ENCODE measurements around the gene ARMC5.
A peak's percentile ranks its signal among the peaks of the same experiment; 100 is the strongest.
"Not testable (repeated sequence)": the region's sequence is repeated elsewhere in the genome, so short reads cannot be mapped to it uniquely, and the experiment has no call there.

The ARMC5 gene

GRCh38 chr16:31489298-31489564 lies 29.9 kb downstream of the ARMC5 start:
- H3K9me3 Mint-ChIP-seq = no peaks in the 10 kb centered on the region
- peaks cover 20% of the 10 kb centered on the region for H3K27me3 Mint-ChIP-seq
- peaks cover 32% of the 10 kb centered on the region for H3K36me3 Mint-ChIP-seq
- H3K4me3 Mint-ChIP-seq = peak overlapping the region; percentile 43
- ATAC-seq = no peak
- H3K4me1 Mint-ChIP-seq = peaks cover 9% of the 10 kb centered on the region
- H3K27ac Mint-ChIP-seq = no peak overlapping the region

GRCh38 chr16:31489616-31490584 lies 30.6 kb downstream of the ARMC5 start:
- Mint-ChIP-seq H3K27me3 (peaks cover 14% of the 10 kb centered on the region), H3K4me1 (peaks cover 9% of the 10 kb centered on the region), H3K27ac (no peak overlapping the region), H3K9me3 (no peaks in the 10 kb centered on the region), H3K4me3 (no peak overlapping the region), H3K36me3 (peaks cover 34% of the 10 kb centered on the region)
- ATAC-seq = no peak

DNA sequence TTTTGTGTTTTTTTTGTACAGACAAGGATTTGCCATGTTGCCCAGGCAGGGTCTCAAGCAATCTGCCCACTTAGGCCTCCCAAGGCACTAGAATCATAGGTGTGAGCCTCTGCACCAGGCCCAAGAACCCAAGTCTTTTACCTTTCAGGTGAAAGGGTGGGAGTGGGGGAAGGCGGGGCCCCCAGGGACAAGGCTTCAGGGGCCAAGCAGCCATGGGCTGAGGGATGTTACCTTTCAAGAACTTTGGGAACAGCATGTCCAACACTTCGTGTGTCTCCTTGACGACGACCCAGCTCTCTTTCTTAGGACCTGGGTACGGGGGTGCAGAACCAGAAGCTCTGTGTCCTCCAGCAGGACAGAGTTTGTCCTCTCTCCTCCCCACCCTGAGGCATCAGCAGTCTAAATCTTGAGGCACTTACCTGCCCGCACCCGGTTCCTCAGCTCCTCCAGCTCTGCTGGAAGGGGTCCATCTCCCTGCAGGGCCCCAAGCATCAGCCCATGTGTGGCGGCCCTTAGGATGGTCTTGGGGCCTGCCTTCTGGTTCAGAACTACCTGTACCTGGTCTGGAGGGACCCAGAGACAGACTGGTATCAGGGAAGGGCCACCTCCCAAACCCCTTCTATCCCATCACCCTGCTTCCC lies 32.6 kb downstream of the ARMC5 start:
- no peaks in the 10 kb centered on the region for H3K9me3 Mint-ChIP-seq
- no peak overlapping the region for H3K27ac Mint-ChIP-seq
- peaks cover 39% of the 10 kb centered on the region for H3K36me3 Mint-ChIP-seq

GRCh38 chr16:31493506-31494125 lies 34.3 kb downstream of the ARMC5 start:
- H3K27me3 Mint-ChIP-seq = no peaks in the 10 kb centered on the region
- H3K36me3 Mint-ChIP-seq = peaks cover 52% of the 10 kb centered on the region
- no peaks in the 10 kb centered on the region for H3K9me3 Mint-ChIP-seq
- H3K4me1 Mint-ChIP-seq = no peaks in the 10 kb centered on the region
- no peak for ATAC-seq
- H3K27ac Mint-ChIP-seq = no peak overlapping the region
- no peak overlapping the region for H3K4me3 Mint-ChIP-seq

More for the DNA sequence above, 32.6 kb downstream of the ARMC5 start:
- Mint-ChIP-seq H3K4me3 (no peak overlapping the region), H3K4me1 (peaks cover 9% of the 10 kb centered on the region), H3K27me3 (no peaks in the 10 kb centered on the region)
- no peak for ATAC-seq

DNA sequence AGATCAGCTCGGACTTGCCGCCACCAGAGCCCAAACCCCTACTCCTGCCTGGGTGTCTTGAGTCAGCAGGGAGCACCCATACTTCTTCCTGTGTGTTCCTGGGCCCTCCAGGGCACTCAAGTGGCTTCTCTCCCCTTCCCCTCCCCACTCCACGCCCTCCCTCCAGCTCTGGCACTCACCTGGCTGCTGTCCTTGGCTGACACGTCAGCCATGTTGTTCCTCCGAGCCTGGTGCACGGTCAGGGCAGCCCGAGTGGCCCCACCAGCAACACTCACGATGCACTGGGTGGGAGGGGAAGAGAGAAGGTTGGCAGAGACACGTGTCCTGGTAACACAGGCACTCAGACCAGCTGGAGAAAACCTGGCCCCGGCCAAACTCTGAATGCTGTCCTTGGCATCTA lies 37.4 kb downstream of the ARMC5 start:
- Mint-ChIP-seq H3K9me3 (no peaks in the 10 kb centered on the region), H3K4me3 (no peak overlapping the region), H3K27me3 (no peaks in the 10 kb centered on the region), H3K4me1 (no peaks in the 10 kb centered on the region), H3K36me3 (peaks cover 53% of the 10 kb centered on the region), H3K27ac (no peak overlapping the region)
- ATAC-seq = no peak

GRCh38 chr16:31498493-31498892 lies 39.2 kb downstream of the ARMC5 start:
- H3K4me3 Mint-ChIP-seq = no peak overlapping the region
- no peaks in the 10 kb centered on the region for H3K27me3 Mint-ChIP-seq
- H3K36me3 Mint-ChIP-seq = peaks cover 37% of the 10 kb centered on the region
- no peak for ATAC-seq
- H3K9me3 Mint-ChIP-seq = no peaks in the 10 kb centered on the region
- no peak overlapping the region for H3K27ac Mint-ChIP-seq
- H3K4me1 Mint-ChIP-seq = no peaks in the 10 kb centered on the region

DNA sequence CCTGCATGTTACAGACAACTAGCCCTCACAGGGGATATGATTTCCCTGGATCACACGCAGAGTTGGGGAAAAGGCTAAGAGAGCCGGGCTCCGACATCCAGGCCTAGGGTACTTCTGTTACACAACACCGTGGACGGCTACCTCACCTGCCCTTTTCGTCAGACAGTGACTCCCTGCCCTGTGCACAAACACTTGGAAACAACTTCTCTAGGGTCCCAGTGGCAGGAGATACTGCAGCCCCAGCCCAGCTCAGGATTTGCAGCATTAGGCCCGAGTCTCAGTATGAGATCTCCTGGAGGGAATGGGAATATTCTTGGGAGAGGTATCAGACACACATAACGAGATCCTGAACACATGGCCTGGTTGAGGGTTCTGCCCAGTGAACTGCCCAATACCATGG lies 40.6 kb downstream of the ARMC5 start:
- Mint-ChIP-seq H3K9me3 (no peaks in the 10 kb centered on the region), H3K27ac (no peak overlapping the region), H3K4me3 (no peak overlapping the region), H3K27me3 (no peaks in the 10 kb centered on the region), H3K36me3 (peaks cover 32% of the 10 kb centered on the region), H3K4me1 (peaks cover under 1% of the 10 kb centered on the region)
- ATAC-seq = no peak

DNA sequence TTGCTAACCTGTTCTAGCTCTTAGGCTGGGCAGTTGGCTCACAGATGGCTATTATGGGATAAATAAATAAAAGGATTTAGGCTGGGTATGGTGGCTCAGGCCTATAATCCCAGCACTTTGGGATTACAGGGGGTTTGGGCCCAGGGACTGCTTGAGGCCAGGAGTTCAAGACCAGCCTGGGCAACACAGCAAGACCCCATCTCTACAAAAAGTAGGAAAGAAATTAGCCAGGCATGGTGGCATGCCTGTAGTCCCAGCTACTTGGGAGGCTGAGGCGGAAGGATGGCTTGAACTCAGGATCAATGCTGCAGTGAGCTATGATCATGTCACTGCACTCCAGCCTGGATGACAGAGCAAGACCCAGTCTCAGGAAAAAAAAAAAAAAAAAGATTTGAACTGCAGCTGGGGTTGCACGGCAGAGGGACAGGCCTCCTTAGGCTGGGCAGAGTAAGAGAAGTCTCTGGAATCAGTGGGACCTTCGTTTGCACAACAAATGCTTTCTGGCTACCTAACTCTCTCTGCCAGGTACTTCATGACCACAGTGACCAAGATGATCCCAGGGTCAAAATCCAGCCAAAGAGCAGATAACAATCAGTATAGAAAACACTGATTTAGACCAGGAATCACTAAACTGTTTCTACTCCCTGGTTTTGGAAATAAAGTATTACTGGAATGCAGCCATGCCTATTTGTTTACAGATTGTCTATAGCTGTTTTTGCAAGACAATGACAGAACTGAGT lies 42.1 kb downstream of the ARMC5 start:
- Mint-ChIP-seq H3K4me1 (peaks cover 12% of the 10 kb centered on the region), H3K27me3 (no peaks in the 10 kb centered on the region), H3K27ac (no peak overlapping the region), H3K4me3 (no peak overlapping the region), H3K36me3 (peaks cover 33% of the 10 kb centered on the region), H3K9me3 (no peaks in the 10 kb centered on the region)
- ATAC-seq = no peak

DNA sequence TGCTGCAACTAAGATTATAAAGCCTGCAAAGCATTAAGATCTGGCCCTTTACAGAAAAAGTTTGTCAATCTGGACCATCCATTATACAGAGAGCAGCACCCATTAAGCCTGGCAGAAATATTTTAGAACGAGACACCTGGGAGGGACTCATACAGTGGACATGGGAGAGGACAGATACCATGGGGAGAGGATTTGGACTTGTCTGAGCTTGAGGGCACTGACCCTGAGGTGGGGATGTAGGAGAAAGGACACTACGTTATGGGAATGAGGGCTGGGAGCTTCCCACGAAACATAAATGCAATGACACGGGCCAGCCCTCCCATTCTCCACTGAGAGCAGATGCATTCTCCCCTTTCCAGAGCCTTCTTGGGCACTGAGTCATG lies 42.7 kb downstream of the ARMC5 start:
- Mint-ChIP-seq H3K4me1 (peaks cover 14% of the 10 kb centered on the region), H3K4me3 (no peak overlapping the region), H3K27ac (no peak overlapping the region), H3K36me3 (peaks cover 32% of the 10 kb centered on the region), H3K9me3 (no peaks in the 10 kb centered on the region), H3K27me3 (no peaks in the 10 kb centered on the region)
- ATAC-seq = no peak

- Mint-ChIP-seq H3K4me1 (peaks cover 22% of the 10 kb centered on the region), H3K27ac (no peak overlapping the region), H3K9me3 (no peaks in the 10 kb centered on the region), H3K36me3 (peaks cover 22% of the 10 kb centered on the region), H3K4me3 (no peak overlapping the region), H3K27me3 (no peaks in the 10 kb centered on the region)
- ATAC-seq = no peak
Measured at GRCh38 chr16:31502981-31503380, 43.7 kb downstream of the ARMC5 start.

- ATAC-seq = not testable (repeated sequence)
Measured at GRCh38 chr16:31503555-31503954, 44.3 kb downstream of the ARMC5 start.

DNA sequence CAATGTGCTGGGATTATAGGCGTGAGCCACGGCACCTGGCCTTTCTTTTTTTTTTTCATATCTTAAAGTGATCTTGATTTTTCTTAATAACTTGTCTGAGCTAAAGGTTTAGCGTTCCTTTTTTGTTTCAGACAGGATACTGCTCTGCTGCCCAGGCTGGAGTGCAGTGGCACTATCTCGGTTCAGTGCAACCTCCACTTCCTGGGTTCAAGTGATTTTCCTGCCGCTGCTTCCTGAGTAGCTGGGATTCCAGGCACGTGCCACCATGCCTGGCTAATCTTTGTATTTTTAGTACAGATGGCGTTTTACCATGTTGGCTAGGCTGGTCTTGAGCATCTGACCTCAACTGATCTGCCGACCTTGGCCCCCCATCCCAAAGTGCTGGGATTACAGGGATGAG lies 44.9 kb downstream of the ARMC5 start:
- H3K27me3 Mint-ChIP-seq = no peaks in the 10 kb centered on the region
- no peak overlapping the region for H3K4me3 Mint-ChIP-seq
- peaks cover 19% of the 10 kb centered on the region for H3K36me3 Mint-ChIP-seq
- no peak overlapping the region for H3K27ac Mint-ChIP-seq
- no peak for ATAC-seq
- H3K9me3 Mint-ChIP-seq = no peaks in the 10 kb centered on the region
- H3K4me1 Mint-ChIP-seq = peaks cover 28% of the 10 kb centered on the region

More at GRCh38 chr16:31503555-31503954, 44.3 kb downstream of the ARMC5 start:
- H3K36me3 Mint-ChIP-seq = peaks cover 21% of the 10 kb centered on the region
- H3K27ac Mint-ChIP-seq, H3K27me3 Mint-ChIP-seq, H3K9me3 Mint-ChIP-seq, H3K4me3 Mint-ChIP-seq: not testable (repeated sequence)
- peaks cover 22% of the 10 kb centered on the region for H3K4me1 Mint-ChIP-seq

- peak overlapping the region; percentile 65 for H3K27ac Mint-ChIP-seq
- peaks cover 41% of the 10 kb centered on the region for H3K4me1 Mint-ChIP-seq
- H3K27me3 Mint-ChIP-seq = no peaks in the 10 kb centered on the region
- ATAC-seq = peak; percentile 71
- H3K36me3 Mint-ChIP-seq = peaks cover 8% of the 10 kb centered on the region
- peak overlapping the region; percentile 43 for H3K4me3 Mint-ChIP-seq
- no peaks in the 10 kb centered on the region for H3K9me3 Mint-ChIP-seq
Measured at GRCh38 chr16:31505483-31505882, 46.2 kb downstream of the ARMC5 start.

GRCh38 chr16:31507617-31507928 lies 48.3 kb downstream of the ARMC5 start:
- no peaks in the 10 kb centered on the region for H3K27me3 Mint-ChIP-seq
- H3K27ac Mint-ChIP-seq = peak overlapping the region; percentile 97
- H3K36me3 Mint-ChIP-seq = peaks cover 6% of the 10 kb centered on the region
- H3K9me3 Mint-ChIP-seq = no peaks in the 10 kb centered on the region
- peak overlapping the region; percentile 87 for H3K4me3 Mint-ChIP-seq
- H3K4me1 Mint-ChIP-seq = peaks cover 44% of the 10 kb centered on the region
- no peak for ATAC-seq
